Duodenal mucosa (tissue), 2 donors: ENCODE results near the gene CSRNP2.
A peak's percentile ranks its signal among the peaks of the same experiment; 100 is the strongest.

Experiments
- H3K27ac ChIP-seq: one replicate; pipeline ENCODE4 v1.7.0; 2013; ENCODE audit warnings: low read depth, low read length
- H3K27me3 ChIP-seq, 2 donors: one replicate each; pipeline ENCODE4 v1.7.0; 2013; ENCODE audit warnings: low read length in 2 of 2, control low read depth in 1 of 2; ENCODE audit not compliant: insufficient read depth in 2 of 2, control insufficient read depth in 1 of 2
- H3K36me3 ChIP-seq, 2 donors: one replicate each; pipeline ENCODE4 v1.7.0; 2013; ENCODE audit warnings: low read length in 2 of 2, control low read depth in 1 of 2; ENCODE audit not compliant: insufficient read depth in 2 of 2, control insufficient read depth in 1 of 2
- H3K4me1 ChIP-seq, 2 donors: one replicate each; pipeline ENCODE4 v1.7.0; 2013; ENCODE audit warnings: low read length in 2 of 2, control low read depth in 1 of 2; ENCODE audit not compliant: insufficient read depth in 2 of 2, control insufficient read depth in 1 of 2
- H3K4me3 ChIP-seq, 2 donors: one replicate each; pipeline ENCODE4 v1.7.0; 2013; ENCODE audit warnings: low read length in 2 of 2, low read depth in 1 of 2
- H3K9ac ChIP-seq, 2 donors: one replicate each; pipeline ENCODE4 v1.7.0; 2013; ENCODE audit warnings: low read length in 2 of 2, low read depth in 1 of 2
- H3K9me3 ChIP-seq, 2 donors: one replicate each; pipeline ENCODE4 v1.7.0; 2013; ENCODE audit warnings: low read length in 2 of 2, control low read depth in 1 of 2; ENCODE audit not compliant: control insufficient read depth in 1 of 2

The CSRNP2 gene

DNA sequence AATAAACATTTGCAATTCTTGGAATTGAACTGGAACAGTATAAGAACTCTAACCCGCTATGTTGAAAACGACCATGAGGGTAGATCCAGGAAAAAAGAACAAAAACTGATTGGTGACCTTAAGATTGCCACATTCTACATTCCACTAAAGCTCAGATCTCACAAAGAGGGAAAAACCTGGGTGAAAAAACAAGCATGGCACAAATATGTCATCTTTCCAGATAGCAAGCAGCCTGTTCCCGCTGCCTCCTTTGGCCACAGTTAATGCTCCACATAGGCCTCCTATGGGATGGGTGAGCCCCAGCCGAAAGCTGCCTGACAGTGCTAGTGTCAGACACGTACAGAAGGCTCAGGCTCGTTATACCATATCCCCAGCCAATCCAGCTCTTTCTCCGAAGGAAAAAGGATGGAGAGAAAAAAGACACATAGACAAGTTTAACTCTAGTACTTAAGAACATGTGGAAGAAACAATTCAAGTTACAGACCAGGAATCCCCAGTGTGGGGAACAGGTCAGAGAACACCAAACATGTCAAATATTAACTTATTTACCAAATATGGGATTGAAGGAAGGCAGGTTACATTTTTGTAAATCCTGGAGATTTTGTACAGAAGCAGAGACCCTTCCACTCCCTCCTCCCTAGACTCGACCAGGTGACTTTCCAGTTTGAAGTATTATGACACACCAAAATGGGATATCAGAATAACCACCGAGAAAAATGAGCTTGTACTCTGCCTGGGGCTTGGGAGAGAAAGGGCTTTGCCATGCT, 20.6 kb downstream of the CSRNP2 start:
- H3K27ac ChIP-seq: no peak overlapping the region
- H3K36me3 ChIP-seq: peaks cover 43 to 97% of the 10 kb centered on the region in 2 donors
- no peaks in the 10 kb centered on the region for H3K4me1 ChIP-seq
- H3K9me3 ChIP-seq: no peaks in the 10 kb centered on the region
- H3K4me3 ChIP-seq: no peak overlapping the region
- H3K9ac ChIP-seq: no peak overlapping the region
- H3K27me3 ChIP-seq: no peaks in the 10 kb centered on the region

DNA sequence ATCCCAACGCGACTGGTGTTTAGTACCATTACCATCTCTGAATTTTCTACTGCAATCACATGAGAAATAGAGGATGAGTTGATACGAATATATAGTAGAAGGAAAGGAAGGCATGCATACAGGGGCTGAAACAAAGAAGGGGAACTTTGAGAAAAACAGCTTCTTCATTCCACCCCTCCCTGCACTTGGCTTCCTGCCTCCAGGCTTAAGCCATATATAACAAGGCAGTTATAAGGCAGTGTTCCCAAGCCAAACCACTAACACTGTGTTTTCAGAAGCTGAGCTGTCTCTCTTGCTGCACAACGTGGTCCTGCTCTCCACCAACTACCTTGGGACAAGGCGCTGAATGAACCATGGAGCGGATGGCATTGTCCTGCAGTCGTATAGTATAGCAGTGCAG, 24.3 kb downstream of the CSRNP2 start:
- Histone ChIP-seq H3K27me3 (no peaks in the 10 kb centered on the region), H3K36me3 (peaks cover 47 to 90% of the 10 kb centered on the region in 2 donors), H3K4me3 (no peak overlapping the region), H3K27ac (no peak overlapping the region), H3K9ac (no peak overlapping the region), H3K9me3 (no peaks in the 10 kb centered on the region), H3K4me1 (no peaks in the 10 kb centered on the region)

DNA sequence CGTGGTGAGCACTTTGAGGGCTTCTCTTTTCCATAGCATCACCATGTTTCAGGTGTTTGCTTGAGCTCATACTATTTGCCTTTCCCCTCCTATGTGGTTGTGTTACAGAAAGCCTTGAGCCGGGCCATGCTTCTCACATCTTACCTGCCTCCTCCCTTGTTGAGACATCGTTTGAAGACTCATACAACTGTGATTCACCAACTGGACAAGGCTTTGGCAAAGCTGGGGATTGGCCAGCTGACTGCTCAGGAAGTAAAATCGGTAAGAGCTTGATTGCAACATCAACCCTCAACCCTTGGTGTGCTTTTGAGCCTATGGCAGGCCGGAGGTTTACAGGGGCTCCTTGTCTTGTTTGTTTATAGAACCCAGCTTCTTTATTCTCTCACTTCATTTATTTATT, 27.2 kb downstream of the CSRNP2 start:
- H3K9ac ChIP-seq: no peak overlapping the region
- H3K9me3 ChIP-seq: no peaks in the 10 kb centered on the region
- H3K4me3 ChIP-seq: no peak overlapping the region
- H3K36me3 ChIP-seq: peaks cover 45 to 81% of the 10 kb centered on the region in 2 donors
- H3K27me3 ChIP-seq: no peaks in the 10 kb centered on the region
- H3K27ac ChIP-seq: no peak overlapping the region
- H3K4me1 ChIP-seq: no peaks in the 10 kb centered on the region

DNA sequence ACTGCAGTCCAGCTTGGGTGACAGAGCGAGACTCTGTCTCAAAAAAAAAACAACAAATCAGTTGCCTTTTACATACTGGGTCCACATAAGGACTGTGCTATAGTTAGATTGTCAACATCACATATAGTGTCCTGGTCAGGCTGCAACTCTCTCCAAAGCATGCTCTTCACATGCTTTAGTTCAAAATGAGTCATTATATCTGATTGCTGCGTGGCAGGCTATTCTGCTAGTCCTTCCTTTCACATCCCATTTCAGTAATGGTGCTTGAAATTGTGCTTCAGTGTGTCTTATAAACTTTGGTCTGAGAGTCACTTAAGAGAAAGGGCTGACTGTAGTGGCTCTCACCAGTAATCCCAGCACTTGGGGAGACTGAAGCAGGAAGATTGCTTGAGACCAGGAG, 28.3 kb downstream of the CSRNP2 start:
- Histone ChIP-seq H3K9ac (no peak overlapping the region), H3K4me3 (no peak overlapping the region), H3K27me3 (no peaks in the 10 kb centered on the region), H3K9me3 (no peaks in the 10 kb centered on the region), H3K4me1 (no peaks in the 10 kb centered on the region), H3K36me3 (peaks cover 42 to 73% of the 10 kb centered on the region in 2 donors), H3K27ac (no peak overlapping the region)

DNA sequence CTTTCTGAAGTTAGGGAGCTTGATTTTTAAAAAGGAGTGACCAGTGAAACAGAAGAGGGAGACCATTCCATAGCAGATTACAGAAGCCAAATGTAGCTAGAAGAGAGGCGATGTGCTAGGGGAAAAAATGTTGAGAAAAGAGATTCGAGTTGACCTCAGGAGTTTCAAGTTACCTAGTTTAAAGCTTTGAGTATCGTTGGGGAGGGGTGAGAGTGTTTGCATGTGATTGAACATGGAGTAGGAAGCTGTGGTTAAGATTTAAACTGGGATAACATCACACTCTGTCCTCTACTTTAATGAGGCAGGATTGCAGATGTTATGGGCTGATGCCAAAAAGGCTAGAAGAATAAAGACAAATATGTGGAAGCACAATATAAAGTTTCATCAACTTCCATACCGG, 31.6 kb downstream of the CSRNP2 start:
- Histone ChIP-seq H3K4me1 (peaks cover 15 to 21% of the 10 kb centered on the region in 2 donors), H3K27me3 (no peaks in the 10 kb centered on the region), H3K36me3 (peaks cover 23 to 42% of the 10 kb centered on the region in 2 donors), H3K4me3 (no peak overlapping the region), H3K9ac (no peak overlapping the region), H3K27ac (no peak overlapping the region), H3K9me3 (no peaks in the 10 kb centered on the region)

DNA sequence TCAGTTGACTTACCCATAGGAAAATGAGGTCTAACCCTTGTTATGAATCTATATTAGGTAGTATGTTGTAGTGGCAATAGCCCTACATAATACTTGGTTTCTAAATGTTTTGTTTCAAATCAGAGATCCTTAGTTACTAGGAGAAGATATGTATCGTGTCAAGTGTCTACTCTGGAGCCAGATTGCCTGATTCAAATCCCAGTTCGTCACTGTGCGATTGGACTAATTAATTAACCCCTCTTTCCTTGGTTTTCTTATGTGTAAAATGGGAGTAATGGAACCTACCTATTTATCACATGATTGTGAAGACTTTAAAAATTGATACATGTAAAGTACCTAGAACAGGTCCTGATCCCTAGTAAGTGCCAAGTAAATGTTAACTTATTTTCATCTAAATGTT, 33.9 kb downstream of the CSRNP2 start:
- H3K4me3 ChIP-seq: peak overlapping the region; percentile 85 to 92
- no peaks in the 10 kb centered on the region for H3K9me3 ChIP-seq
- no peaks in the 10 kb centered on the region for H3K27me3 ChIP-seq
- peak overlapping the region; percentile 84 to 95 for H3K9ac ChIP-seq
- H3K4me1 ChIP-seq: peaks cover 15 to 23% of the 10 kb centered on the region in 2 donors
- no peak overlapping the region for H3K27ac ChIP-seq
- H3K36me3 ChIP-seq: peaks cover 14 to 26% of the 10 kb centered on the region in 2 donors

DNA sequence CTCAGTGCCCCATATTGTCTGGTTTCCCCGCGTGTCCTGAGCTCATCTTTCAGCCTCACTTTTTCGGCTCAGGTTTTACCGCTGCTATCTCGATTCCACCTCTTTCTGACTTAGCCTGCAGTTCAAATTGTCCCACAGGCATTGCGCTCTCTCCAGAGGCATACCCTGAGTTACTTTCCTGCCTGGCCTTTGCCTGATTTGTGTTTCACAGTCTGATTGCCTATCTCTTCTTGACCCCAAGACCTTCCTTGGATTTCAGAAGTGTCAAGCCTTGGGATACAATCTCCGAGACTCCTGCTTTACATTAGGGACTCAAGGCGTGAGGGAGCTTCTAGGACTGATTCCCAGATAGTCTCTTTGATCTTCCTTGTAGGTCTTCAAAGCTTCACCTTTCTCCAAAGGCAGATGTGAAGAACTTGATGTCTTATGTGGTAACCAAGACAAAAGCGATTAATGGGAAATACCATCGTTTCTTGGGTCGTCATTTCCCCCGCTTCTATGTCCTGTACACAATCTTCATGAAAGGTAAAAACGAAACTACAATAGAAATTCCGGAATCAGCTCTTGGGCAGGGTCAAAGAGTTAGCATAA, 34.6 kb downstream of the CSRNP2 start:
- peak overlapping the region; percentile 84 to 95 for H3K9ac ChIP-seq
- peak overlapping the region; percentile 85 to 92 for H3K4me3 ChIP-seq
- H3K36me3 ChIP-seq: peaks cover 6 to 18% of the 10 kb centered on the region in 2 donors
- H3K27ac ChIP-seq: peak overlapping the region; percentile 85
- H3K4me1 ChIP-seq: peaks cover 15 to 23% of the 10 kb centered on the region in 2 donors
- H3K9me3 ChIP-seq: no peaks in the 10 kb centered on the region
- H3K27me3 ChIP-seq: no peaks in the 10 kb centered on the region

DNA sequence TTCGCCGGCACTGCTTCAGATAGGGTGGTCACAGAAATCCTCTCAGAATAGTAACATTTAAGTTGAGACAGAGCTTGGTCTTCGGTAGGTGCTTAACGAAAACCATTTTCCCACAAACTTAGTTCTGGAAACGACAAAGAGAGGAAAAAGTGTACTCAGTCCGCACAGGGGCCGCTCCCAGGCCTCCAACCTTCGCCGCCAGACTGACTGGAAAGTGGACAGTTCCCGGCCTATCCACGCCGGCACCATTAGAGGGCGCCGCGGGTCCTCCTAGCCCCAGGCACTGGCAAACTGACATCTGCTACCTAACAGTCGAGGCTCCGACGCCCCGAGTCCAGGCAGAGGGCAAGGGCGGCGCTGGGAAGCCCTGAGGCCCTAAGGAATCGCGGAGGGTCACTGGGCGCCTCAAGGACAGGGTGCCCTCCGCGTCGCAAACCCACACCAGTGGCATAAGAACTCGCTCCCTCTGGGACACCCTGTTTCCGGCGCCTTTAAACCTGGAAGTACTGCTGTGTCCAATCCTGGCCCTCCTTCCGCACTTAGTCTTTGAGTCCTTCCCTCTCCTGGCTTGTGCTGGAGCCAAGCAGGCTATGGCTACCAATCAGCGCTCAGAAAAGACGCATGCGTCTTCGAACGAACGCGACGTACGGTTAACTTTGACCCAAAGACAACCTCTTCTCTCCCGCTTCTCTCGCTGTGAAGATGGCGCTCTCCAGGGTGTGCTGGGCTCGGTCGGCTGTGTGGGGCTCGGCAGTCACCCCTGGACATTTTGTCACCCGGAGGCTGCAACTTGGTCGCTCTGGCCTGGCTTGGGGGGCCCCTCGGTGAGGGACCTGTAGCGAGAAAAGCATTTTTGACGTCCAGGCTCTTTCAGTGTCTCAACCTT, 35.5 kb downstream of the CSRNP2 start, which contains the start of gene LETMD1:
Gene LETMD1 (plus strand): TSS at position 673 of the 886 bp plus-strand sequence. CDS start 30 bp downstream, at position 703.
- peak within 1 kb of the TSS; percentile 85 to 92 for H3K4me3 ChIP-seq
- peak within 1 kb of the TSS; percentile 84 to 95 for H3K9ac ChIP-seq
- no peaks in the 10 kb centered on the region for H3K27me3 ChIP-seq
- H3K27ac ChIP-seq: peak within 1 kb of the TSS; percentile 95
- peaks cover 15 to 23% of the 10 kb centered on the region in 2 donors for H3K4me1 ChIP-seq
- H3K9me3 ChIP-seq: no peaks in the 10 kb centered on the region
- H3K36me3 ChIP-seq: peaks cover 5 to 10% of the 10 kb centered on the region in 2 donors

DNA sequence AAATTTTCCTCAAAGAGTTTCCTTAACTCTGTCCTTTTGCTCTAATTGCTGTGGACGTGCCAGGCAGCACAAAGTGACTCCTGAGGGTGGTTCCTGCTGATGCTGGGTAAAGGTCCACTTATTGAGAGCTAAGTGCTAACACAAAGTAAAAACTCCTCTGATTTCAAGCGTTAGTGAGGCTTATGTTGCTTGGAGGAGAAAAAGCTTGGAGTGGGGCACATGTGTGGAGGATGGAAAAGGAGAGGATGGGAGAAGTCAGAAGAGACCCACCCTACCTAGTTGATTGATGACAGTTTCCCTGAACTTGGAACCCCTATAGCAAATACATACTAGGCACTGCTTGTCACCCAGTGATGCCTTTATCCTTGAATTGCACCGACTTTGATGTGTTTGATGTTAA, 47.1 kb downstream of the CSRNP2 start:
- H3K36me3 ChIP-seq: no peaks in the 10 kb centered on the region
- H3K9me3 ChIP-seq: no peaks in the 10 kb centered on the region
- H3K4me1 ChIP-seq: peaks cover 4 to 5% of the 10 kb centered on the region in 2 donors
- no peak overlapping the region for H3K27ac ChIP-seq
- no peak overlapping the region for H3K9ac ChIP-seq
- H3K4me3 ChIP-seq: no peak overlapping the region
- no peaks in the 10 kb centered on the region for H3K27me3 ChIP-seq
